Measurements from ENCODE around the gene VSIR. TPM values are rescaled to one million over a fixed set of nuclear protein-coding genes. Genes with fewer than 3 reads are reported as not detected.

The VSIR gene
- total RNA-seq, 1 experiment from 2014 or later: 18.5 TPM

DNA sequence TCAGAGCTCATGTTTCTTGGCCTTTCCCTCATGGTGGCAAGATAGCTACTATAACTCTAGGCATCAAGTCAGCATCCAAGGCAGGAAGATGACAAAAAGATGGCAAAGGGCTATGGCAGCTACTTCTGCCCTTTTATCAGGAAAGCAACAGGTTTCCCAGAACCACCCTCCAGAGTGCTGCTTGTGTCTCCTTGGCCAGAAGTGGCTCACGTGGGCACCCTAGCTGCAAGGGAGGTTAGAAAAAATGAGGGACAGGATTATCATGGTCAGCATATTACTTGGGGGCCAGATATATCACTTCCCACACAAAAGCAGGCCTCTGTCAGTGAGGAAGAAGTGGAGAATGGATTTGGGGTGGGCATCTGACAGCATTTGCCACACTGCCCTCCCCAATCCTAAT is 29.5 kb downstream of the VSIR start:
- DNase-seq (ENCODE audit: low read depth, low spot score) (no peak), ATAC-seq (no peak)
- Histone ChIP-seq H3K9ac (ENCODE audit: low read length) (no peak overlapping the region), H3K4me3 (replicated peaks in 1 of 2; ENCODE audit: low read depth in 1 of 2, low read length in 2 of 2) (no peak overlapping the region), H4K20me1 (ENCODE audit: insufficient read depth) (no peaks in the 10 kb centered on the region), H3K27ac (ENCODE audit: low read depth, low read length) (no peak overlapping the region), H3K79me2 (ENCODE audit: insufficient read depth, low read length) (no peaks in the 10 kb centered on the region), H3K27me3 (ENCODE audit: insufficient read depth, low read length) (no peaks in the 10 kb centered on the region), H3K9me3 (ENCODE audit: control insufficient read depth in 1 of 2, insufficient read depth in 1 of 2, low read depth in 1 of 2, low read length in 2 of 2) (no peaks in the 10 kb centered on the region), H3K36me3 (ENCODE audit: control insufficient read depth in 1 of 2, insufficient read depth in 2 of 2, low read length in 2 of 2) (no peaks in the 10 kb centered on the region), H3K4me1 (ENCODE audit: control insufficient read depth in 1 of 2, insufficient read depth in 2 of 2, low read length in 2 of 2) (peaks cover 5 to 19% of the 10 kb centered on the region in 2 experiments; a peak in 3 of 4 replicates), H3K4me2 (ENCODE audit: low read length) (no peak overlapping the region), H3K9me2 (ENCODE audit: insufficient read depth) (no peaks in the 10 kb centered on the region), H2AFZ (ENCODE audit: low read depth, low read length, poor library complexity, severe bottlenecking) (no peak overlapping the region)
- CTCF ChIA-PET: no interaction called here
- RAD21 ChIA-PET (ENCODE audit: low non-redundant PET in 1 of 2, low total read pairs in 2 of 2, uncharacterized antibody in 2 of 2, unreplicated experiment in 2 of 2): no interaction called here
- POLR2A ChIA-PET: no interaction called here
- intact Hi-C loops (cut with micrococcal nuclease): no loop called here
- BruUV-seq (replicated peaks): no TSS peak
- TF ChIP-seq SP1 (IDR thresholded peaks at IDR 0.05; ENCODE audit: low read depth): no peak
- no peak for TF ChIP-seq RAD21 (IDR thresholded peaks at IDR 0.05; ENCODE audit: low read depth)
- TF ChIP-seq CEBPB (IDR thresholded peaks at IDR 0.05; ENCODE audit: low read depth): no peak
- TF ChIP-seq JUND (IDR thresholded peaks at IDR 0.05): no peak
- TF ChIP-seq, protein P1, sequence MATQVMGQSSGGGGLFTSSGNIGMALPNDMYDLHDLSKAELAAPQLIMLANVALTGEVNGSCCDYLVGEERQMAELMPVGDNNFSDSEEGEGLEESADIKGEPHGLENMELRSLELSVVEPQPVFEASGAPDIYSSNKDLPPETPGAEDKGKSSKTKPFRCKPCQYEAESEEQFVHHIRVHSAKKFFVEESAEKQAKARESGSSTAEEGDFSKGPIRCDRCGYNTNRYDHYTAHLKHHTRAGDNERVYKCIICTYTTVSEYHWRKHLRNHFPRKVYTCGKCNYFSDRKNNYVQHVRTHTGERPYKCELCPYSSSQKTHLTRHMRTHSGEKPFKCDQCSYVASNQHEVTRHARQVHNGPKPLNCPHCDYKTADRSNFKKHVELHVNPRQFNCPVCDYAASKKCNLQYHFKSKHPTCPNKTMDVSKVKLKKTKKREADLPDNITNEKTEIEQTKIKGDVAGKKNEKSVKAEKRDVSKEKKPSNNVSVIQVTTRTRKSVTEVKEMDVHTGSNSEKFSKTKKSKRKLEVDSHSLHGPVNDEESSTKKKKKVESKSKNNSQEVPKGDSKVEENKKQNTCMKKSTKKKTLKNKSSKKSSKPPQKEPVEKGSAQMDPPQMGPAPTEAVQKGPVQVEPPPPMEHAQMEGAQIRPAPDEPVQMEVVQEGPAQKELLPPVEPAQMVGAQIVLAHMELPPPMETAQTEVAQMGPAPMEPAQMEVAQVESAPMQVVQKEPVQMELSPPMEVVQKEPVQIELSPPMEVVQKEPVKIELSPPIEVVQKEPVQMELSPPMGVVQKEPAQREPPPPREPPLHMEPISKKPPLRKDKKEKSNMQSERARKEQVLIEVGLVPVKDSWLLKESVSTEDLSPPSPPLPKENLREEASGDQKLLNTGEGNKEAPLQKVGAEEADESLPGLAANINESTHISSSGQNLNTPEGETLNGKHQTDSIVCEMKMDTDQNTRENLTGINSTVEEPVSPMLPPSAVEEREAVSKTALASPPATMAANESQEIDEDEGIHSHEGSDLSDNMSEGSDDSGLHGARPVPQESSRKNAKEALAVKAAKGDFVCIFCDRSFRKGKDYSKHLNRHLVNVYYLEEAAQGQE (IDR thresholded peaks at IDR 0.05; ENCODE audit: low read depth): no peak
- TF ChIP-seq FOSL1 (IDR thresholded peaks at IDR 0.05; ENCODE audit: low read depth): no peak
- no peak for TF ChIP-seq ZFX (IDR thresholded peaks at IDR 0.05)
- no peak for TF ChIP-seq EGR1 (IDR thresholded peaks at IDR 0.05; ENCODE audit: low read depth)
- no peak for TF ChIP-seq SIN3A (IDR thresholded peaks at IDR 0.05; ENCODE audit: low read depth)
- TF ChIP-seq EZH2phosphoT487 (IDR thresholded peaks at IDR 0.05; ENCODE audit: borderline replicate concordance): no peak
- TF ChIP-seq, protein P2, sequence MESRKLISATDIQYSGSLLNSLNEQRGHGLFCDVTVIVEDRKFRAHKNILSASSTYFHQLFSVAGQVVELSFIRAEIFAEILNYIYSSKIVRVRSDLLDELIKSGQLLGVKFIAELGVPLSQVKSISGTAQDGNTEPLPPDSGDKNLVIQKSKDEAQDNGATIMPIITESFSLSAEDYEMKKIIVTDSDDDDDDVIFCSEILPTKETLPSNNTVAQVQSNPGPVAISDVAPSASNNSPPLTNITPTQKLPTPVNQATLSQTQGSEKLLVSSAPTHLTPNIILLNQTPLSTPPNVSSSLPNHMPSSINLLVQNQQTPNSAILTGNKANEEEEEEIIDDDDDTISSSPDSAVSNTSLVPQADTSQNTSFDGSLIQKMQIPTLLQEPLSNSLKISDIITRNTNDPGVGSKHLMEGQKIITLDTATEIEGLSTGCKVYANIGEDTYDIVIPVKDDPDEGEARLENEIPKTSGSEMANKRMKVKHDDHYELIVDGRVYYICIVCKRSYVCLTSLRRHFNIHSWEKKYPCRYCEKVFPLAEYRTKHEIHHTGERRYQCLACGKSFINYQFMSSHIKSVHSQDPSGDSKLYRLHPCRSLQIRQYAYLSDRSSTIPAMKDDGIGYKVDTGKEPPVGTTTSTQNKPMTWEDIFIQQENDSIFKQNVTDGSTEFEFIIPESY (IDR thresholded peaks at IDR 0.05; ENCODE audit: extremely low read depth, insufficient replicate concordance, low read length): no peak
- TF ChIP-seq POLR2A (IDR thresholded peaks at IDR 0.05; ENCODE audit: borderline replicate concordance, extremely low read depth, insufficient read depth, insufficient read length): no peak
- TF ChIP-seq, protein P3, sequence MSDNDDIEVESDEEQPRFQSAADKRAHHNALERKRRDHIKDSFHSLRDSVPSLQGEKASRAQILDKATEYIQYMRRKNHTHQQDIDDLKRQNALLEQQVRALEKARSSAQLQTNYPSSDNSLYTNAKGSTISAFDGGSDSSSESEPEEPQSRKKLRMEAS (IDR thresholded peaks at IDR 0.05): no peak
- TF ChIP-seq SRF (IDR thresholded peaks at IDR 0.05; ENCODE audit: low read depth): no peak
- TF ChIP-seq, protein P4, sequence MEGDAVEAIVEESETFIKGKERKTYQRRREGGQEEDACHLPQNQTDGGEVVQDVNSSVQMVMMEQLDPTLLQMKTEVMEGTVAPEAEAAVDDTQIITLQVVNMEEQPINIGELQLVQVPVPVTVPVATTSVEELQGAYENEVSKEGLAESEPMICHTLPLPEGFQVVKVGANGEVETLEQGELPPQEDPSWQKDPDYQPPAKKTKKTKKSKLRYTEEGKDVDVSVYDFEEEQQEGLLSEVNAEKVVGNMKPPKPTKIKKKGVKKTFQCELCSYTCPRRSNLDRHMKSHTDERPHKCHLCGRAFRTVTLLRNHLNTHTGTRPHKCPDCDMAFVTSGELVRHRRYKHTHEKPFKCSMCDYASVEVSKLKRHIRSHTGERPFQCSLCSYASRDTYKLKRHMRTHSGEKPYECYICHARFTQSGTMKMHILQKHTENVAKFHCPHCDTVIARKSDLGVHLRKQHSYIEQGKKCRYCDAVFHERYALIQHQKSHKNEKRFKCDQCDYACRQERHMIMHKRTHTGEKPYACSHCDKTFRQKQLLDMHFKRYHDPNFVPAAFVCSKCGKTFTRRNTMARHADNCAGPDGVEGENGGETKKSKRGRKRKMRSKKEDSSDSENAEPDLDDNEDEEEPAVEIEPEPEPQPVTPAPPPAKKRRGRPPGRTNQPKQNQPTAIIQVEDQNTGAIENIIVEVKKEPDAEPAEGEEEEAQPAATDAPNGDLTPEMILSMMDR (IDR thresholded peaks at IDR 0.05 in 2 of 3, conservative IDR thresholded peaks at IDR 0.05 in 1 of 3; ENCODE audit: borderline replicate concordance in 1 of 3, insufficient read depth in 1 of 3, low read depth in 2 of 3, low read length in 2 of 3): no peak
- TF ChIP-seq POLR2AphosphoS5 (IDR thresholded peaks at IDR 0.05; ENCODE audit: low read depth, low read length): no peak
- TF ChIP-seq, protein P5, sequence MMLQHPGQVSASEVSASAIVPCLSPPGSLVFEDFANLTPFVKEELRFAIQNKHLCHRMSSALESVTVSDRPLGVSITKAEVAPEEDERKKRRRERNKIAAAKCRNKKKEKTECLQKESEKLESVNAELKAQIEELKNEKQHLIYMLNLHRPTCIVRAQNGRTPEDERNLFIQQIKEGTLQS (IDR thresholded peaks at IDR 0.05): no peak
- TF ChIP-seq ZNF274 (IDR thresholded peaks at IDR 0.05; ENCODE audit: low read depth, low read length): no peak

Measured in HCT116 (cell line).